ENCODE results near the gene HOXC5. TPM values are rescaled to one million over a fixed set of nuclear protein-coding genes. Genes with fewer than 3 reads are reported as not detected.
A peak's percentile ranks its signal among the peaks of the same experiment; 100 is the strongest.

HOXC5 gene
- total and polyA plus RNA-seq, 4 experiments from 2014 or later: not detected

- CTCF ChIA-PET (ENCODE audit: partially characterized antibody): interaction anchor here (1.2 to 2.2 kb wide), 4 partner anchors 11 to 216 kb away, joined by 3 to 7 read pairs (median 4); no protein-coding TSS in a partner anchor
- intact Hi-C loops (cut with micrococcal nuclease): loop anchor here (10.0 kb wide), 1 partner anchor 364 kb away; no protein-coding TSS in a partner anchor
- DNase-seq: no peak
- peaks cover 26 to 67% (median 34%) of the 10 kb centered on the region in 4 donors for H3K4me1 Mint-ChIP-seq
- no peak overlapping the region for H3K4me3 Mint-ChIP-seq
- Histone ChIP-seq H3K9me3 (ENCODE audit: control insufficient read depth in 1 of 2, low read length in 2 of 2) (no peaks in the 10 kb centered on the region), H3K27ac (ENCODE audit: low read depth, low read length) (no peak overlapping the region), H3K4me3 (ENCODE audit: low read length in 2 of 2) (no peak overlapping the region), H3K27me3 (ENCODE audit: insufficient read depth, low read length) (peaks cover 98% of the 10 kb centered on the region), H3K36me3 (ENCODE audit: insufficient read depth, low read length) (no peaks in the 10 kb centered on the region), H3K4me1 (ENCODE audit: insufficient read depth, low read length) (peaks cover 40% of the 10 kb centered on the region)
- POLR2A ChIA-PET (ENCODE audit: partially characterized antibody): interaction anchor here (0.8 to 1.0 kb wide), 2 partner anchors 14 to 29 kb away, joined by 3 read pairs; no protein-coding TSS in a partner anchor
- H3K27me3 Mint-ChIP-seq: peaks cover 86 to 90% of the 10 kb centered on the region in 2 donors
- peak overlapping the region in 1 of 7 donors; percentile 67 for H3K27ac Mint-ChIP-seq
- H3K36me3 Mint-ChIP-seq: no peaks in the 10 kb centered on the region
- H3K9me3 Mint-ChIP-seq: peaks cover 0 to 13% (median 1%) of the 10 kb centered on the region in 8 donors
Measured at GRCh38 chr12:53991077-53991460, 41.8 kb upstream of the HOXC5 start.

GRCh38 chr12:53992377-53992889 lies 40.4 kb upstream of the HOXC5 start:
- Histone ChIP-seq H3K9me3 (ENCODE audit: control insufficient read depth in 1 of 2, low read length in 2 of 2) (no peaks in the 10 kb centered on the region), H3K4me3 (ENCODE audit: low read length in 2 of 2) (no peak overlapping the region), H3K27me3 (ENCODE audit: insufficient read depth, low read length) (peaks cover 98% of the 10 kb centered on the region), H3K36me3 (ENCODE audit: insufficient read depth, low read length) (no peaks in the 10 kb centered on the region), H3K27ac (ENCODE audit: low read depth, low read length) (no peak overlapping the region), H3K4me1 (ENCODE audit: insufficient read depth, low read length) (peaks cover 46% of the 10 kb centered on the region)
- intact Hi-C loops (cut with micrococcal nuclease): loop anchor here (10.0 kb wide), 1 partner anchor 362 kb away; no protein-coding TSS in a partner anchor
- CTCF ChIA-PET (ENCODE audit: partially characterized antibody): interaction anchor here (1.9 to 2.2 kb wide), 2 partner anchors 9 to 215 kb away, joined by 4 to 7 read pairs; no protein-coding TSS in a partner anchor
- POLR2A ChIA-PET (ENCODE audit: partially characterized antibody): no interaction called here
- Mint-ChIP-seq H3K36me3 (no peaks in the 10 kb centered on the region), H3K4me3 (no peak overlapping the region), H3K27ac (peak overlapping the region in 3 of 7 donors; percentile 19 to 43 (median 31)), H3K4me1 (peaks cover 24 to 71% (median 33%) of the 10 kb centered on the region in 4 donors), H3K9me3 (peaks cover 0 to 7% (median 1%) of the 10 kb centered on the region in 8 donors), H3K27me3 (peaks cover 78 to 87% of the 10 kb centered on the region in 2 donors)
- no peak for DNase-seq

DNA sequence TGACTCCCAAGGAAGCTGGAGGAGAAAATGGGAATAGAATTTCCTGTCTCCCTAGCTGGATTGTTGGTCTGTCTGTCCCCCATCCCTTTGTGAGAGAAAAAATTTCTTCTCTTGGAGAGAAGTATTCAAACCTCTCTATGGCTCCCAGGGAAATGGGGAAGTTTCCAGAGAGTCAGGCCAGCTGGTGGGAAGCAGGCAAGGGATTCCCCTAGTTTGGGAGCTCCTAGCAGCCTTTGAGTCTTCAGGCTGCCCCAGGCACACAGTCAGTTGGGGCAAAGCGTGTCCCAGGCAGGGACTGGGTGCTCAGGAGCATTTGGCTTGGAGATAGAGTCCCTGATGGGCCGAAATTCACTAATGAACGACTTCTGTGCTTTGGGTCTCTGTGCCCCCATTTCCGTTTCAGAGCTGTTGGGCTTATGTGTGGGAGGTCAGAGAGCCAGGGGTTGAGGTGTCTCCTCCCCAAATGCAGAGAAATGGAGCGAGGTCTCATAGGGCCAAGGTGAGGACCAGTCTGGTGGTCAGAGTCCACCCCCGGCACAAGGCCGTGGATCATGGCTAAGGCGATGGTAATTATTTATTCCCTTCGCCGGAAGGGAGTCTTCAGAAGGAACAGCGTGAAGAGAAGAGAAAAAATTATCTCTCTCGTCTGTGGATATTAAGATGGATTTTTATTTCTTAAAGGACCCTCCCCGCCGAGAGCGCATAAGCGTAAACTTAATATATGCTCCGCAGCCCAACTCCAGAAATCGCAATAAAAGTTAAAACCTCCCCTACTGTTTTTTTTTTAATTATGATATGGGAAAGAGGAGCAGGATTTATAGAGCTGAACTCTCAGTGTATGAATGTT lies 39.5 kb upstream of the HOXC5 start:
- peaks cover 46% of the 10 kb centered on the region for H3K4me1 ChIP-seq (ENCODE audit: insufficient read depth, low read length)
- POLR2A ChIA-PET (ENCODE audit: partially characterized antibody): no interaction called here
- H3K36me3 Mint-ChIP-seq: no peaks in the 10 kb centered on the region

GRCh38 chr12:53994009-53994263 lies 38.9 kb upstream of the HOXC5 start:
- Mint-ChIP-seq H3K4me3 (peak overlapping the region in 7 of 8 donors; percentile 14 to 82 (median 66)), H3K36me3 (no peaks in the 10 kb centered on the region), H3K4me1 (peaks cover 24 to 71% (median 36%) of the 10 kb centered on the region in 4 donors), H3K27ac (peak overlapping the region in 3 of 7 donors; percentile 51 to 86 (median 80)), H3K9me3 (peaks cover 0 to 12% (median 1%) of the 10 kb centered on the region in 8 donors), H3K27me3 (peaks cover 80 to 89% of the 10 kb centered on the region in 2 donors)
- Histone ChIP-seq H3K9me3 (ENCODE audit: control insufficient read depth in 1 of 2, low read length in 2 of 2) (no peaks in the 10 kb centered on the region), H3K4me3 (ENCODE audit: low read length in 2 of 2) (no peak overlapping the region), H3K36me3 (ENCODE audit: insufficient read depth, low read length) (no peaks in the 10 kb centered on the region), H3K27me3 (ENCODE audit: insufficient read depth, low read length) (peaks cover 96% of the 10 kb centered on the region), H3K27ac (ENCODE audit: low read depth, low read length) (no peak overlapping the region), H3K4me1 (ENCODE audit: insufficient read depth, low read length) (peaks cover 42% of the 10 kb centered on the region)
- ChIA-PET POLR2A (ENCODE audit: partially characterized antibody) (no interaction called here), CTCF (ENCODE audit: partially characterized antibody) (no interaction called here)
- intact Hi-C loops (cut with micrococcal nuclease): loop anchor here (10.0 kb wide), 1 partner anchor 361 kb away; no protein-coding TSS in a partner anchor
- no peak for DNase-seq

More for the DNA sequence above, 39.5 kb upstream of the HOXC5 start:
- H3K4me3 ChIP-seq (ENCODE audit: low read length in 2 of 2): no peak overlapping the region
- intact Hi-C loops (cut with micrococcal nuclease): loop anchor here (10.0 kb wide), 1 partner anchor 361 kb away; no protein-coding TSS in a partner anchor
- DNase-seq: no peak
- CTCF ChIA-PET (ENCODE audit: partially characterized antibody): no interaction called here
- no peaks in the 10 kb centered on the region for H3K36me3 ChIP-seq (ENCODE audit: insufficient read depth, low read length)
- H3K9me3 Mint-ChIP-seq: peaks cover 0 to 8% (median 1%) of the 10 kb centered on the region in 8 donors
- peak overlapping the region in 7 of 8 donors; percentile 41 to 82 (median 66) for H3K4me3 Mint-ChIP-seq
- H3K4me1 Mint-ChIP-seq: peaks cover 24 to 71% (median 37%) of the 10 kb centered on the region in 4 donors
- peaks cover 79 to 87% of the 10 kb centered on the region in 2 donors for H3K27me3 Mint-ChIP-seq
- H3K27ac Mint-ChIP-seq: peak overlapping the region in 3 of 7 donors; percentile 51 to 86 (median 80)
- no peaks in the 10 kb centered on the region for H3K9me3 ChIP-seq (ENCODE audit: control insufficient read depth in 1 of 2, low read length in 2 of 2)
- H3K27me3 ChIP-seq (ENCODE audit: insufficient read depth, low read length): peaks cover 96% of the 10 kb centered on the region
- H3K27ac ChIP-seq (ENCODE audit: low read depth, low read length): no peak overlapping the region

DNA sequence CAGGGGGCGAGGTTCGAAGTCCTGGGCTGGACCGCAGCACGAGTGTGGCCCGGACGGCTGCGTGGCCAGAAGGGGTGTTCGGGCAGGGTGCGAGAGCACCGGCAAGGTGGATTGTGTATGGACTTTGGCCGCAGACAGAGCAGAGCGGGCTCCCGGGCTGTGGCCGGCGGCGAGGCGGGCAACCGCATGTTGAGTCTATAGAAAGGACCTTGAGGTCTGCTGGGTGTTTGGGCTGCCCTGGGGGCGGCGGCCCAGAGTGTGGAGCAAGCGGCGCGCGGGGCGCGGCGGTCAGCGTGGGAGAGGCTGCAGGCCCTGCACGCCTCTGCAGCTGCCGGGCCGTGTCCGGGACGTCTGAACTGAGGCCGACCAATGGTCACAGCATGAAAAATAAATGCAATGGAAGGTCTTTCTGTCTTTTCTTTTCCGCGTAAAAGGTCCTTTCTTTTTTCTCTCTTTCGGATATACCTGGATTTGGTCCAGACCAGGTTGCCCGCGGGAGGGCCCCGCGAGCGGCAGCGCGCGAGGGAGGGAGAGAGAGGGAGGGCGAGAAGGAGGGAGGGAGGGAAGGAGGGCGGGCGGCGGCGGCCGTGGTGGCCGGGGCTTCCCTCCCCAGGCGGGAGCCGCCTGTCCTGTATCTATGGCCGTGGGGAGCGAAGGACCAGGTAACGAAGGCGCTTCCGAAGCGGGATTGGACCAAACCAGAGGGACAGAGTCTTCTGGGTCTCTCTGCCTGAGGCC lies 38.4 kb upstream of the HOXC5 start:
- H3K4me1 ChIP-seq (ENCODE audit: insufficient read depth, low read length): peaks cover 37% of the 10 kb centered on the region
- no peak overlapping the region for H3K27ac ChIP-seq (ENCODE audit: low read depth, low read length)
- intact Hi-C loops (cut with micrococcal nuclease): loop anchor here (10.0 kb wide), 1 partner anchor 360 kb away; no protein-coding TSS in a partner anchor
- H3K9me3 Mint-ChIP-seq: peaks cover 0 to 11% (median 1%) of the 10 kb centered on the region in 8 donors
- peaks cover 77 to 86% of the 10 kb centered on the region in 2 donors for H3K27me3 Mint-ChIP-seq
- H3K4me1 Mint-ChIP-seq: peaks cover 20 to 71% (median 32%) of the 10 kb centered on the region in 4 donors
- no peak for DNase-seq
- H3K9me3 ChIP-seq (ENCODE audit: control insufficient read depth in 1 of 2, low read length in 2 of 2): no peaks in the 10 kb centered on the region
- no peaks in the 10 kb centered on the region for H3K36me3 Mint-ChIP-seq
- H3K27ac Mint-ChIP-seq: peak overlapping the region in 4 of 7 donors; percentile 43 to 86 (median 66)
- ChIA-PET POLR2A (ENCODE audit: partially characterized antibody) (no interaction called here), CTCF (ENCODE audit: partially characterized antibody) (no interaction called here)
- H3K27me3 ChIP-seq (ENCODE audit: insufficient read depth, low read length): peaks cover 93% of the 10 kb centered on the region
- no peak overlapping the region for H3K4me3 ChIP-seq (ENCODE audit: low read length in 2 of 2)
- H3K36me3 ChIP-seq (ENCODE audit: insufficient read depth, low read length): no peaks in the 10 kb centered on the region
- H3K4me3 Mint-ChIP-seq: peak overlapping the region; percentile 68 to 89 (median 80)

DNA sequence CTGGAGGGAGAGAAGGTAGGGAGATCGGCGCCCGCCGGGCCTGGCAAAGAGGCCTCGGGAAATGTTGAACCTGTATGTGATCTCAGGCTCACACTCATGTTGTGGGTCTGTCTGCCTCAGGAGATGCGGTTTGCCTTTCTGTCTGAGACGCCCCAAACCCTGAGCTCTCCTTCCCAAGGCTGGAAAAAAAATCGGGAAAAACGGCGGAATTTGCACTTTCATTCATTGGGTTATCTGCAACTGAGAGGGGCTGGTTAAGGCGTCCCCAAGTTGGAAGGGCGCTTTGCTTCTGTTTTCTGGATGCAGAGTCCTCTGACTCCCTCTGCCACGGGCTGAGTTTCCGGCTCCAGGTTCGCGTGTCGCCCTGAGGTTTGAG lies 37.9 kb upstream of the HOXC5 start:
- H3K4me3 Mint-ChIP-seq: peak overlapping the region; percentile 68 to 89 (median 80)
- Histone ChIP-seq H3K27me3 (ENCODE audit: insufficient read depth, low read length) (peaks cover 93% of the 10 kb centered on the region), H3K4me1 (ENCODE audit: insufficient read depth, low read length) (peaks cover 37% of the 10 kb centered on the region), H3K9me3 (ENCODE audit: control insufficient read depth in 1 of 2, low read length in 2 of 2) (no peaks in the 10 kb centered on the region), H3K4me3 (ENCODE audit: low read length in 2 of 2) (peak overlapping the region; percentile 29 to 64), H3K36me3 (ENCODE audit: insufficient read depth, low read length) (no peaks in the 10 kb centered on the region), H3K27ac (ENCODE audit: low read depth, low read length) (no peak overlapping the region)
- H3K27ac Mint-ChIP-seq: peak overlapping the region in 3 of 7 donors; percentile 23 to 80 (median 77)
- DNase-seq: no peak
- CTCF ChIA-PET (ENCODE audit: partially characterized antibody): no interaction called here
- peaks cover 15 to 71% (median 32%) of the 10 kb centered on the region in 4 donors for H3K4me1 Mint-ChIP-seq
- no peaks in the 10 kb centered on the region for H3K36me3 Mint-ChIP-seq
- POLR2A ChIA-PET (ENCODE audit: partially characterized antibody): interaction anchor here (0.6 kb wide), 1 partner anchor 39 kb away, joined by 3 read pairs; no protein-coding TSS in a partner anchor
- H3K27me3 Mint-ChIP-seq: peaks cover 77 to 84% of the 10 kb centered on the region in 2 donors
- peaks cover 0 to 11% (median 1%) of the 10 kb centered on the region in 8 donors for H3K9me3 Mint-ChIP-seq
- intact Hi-C loops (cut with micrococcal nuclease): loop anchor here (10.0 kb wide), 1 partner anchor 360 kb away; no protein-coding TSS in a partner anchor
